Central memory CD4-positive, alpha-beta T cell (primary cell): ENCODE results near the gene ETS1.

Source experiments
- DNase-seq: peaks from one replicate; pipeline ENCODE4 v3.0.0; 2022

Gene ETS1

GRCh38 chr11:128593281-128593680, 5.9 kb upstream of the ETS1 start:
- no peak for DNase-seq

GRCh38 chr11:128592454-128592853, 5.1 kb upstream of the ETS1 start:
- no peak for DNase-seq

GRCh38 chr11:128590587-128590986, 3.2 kb upstream of the ETS1 start:
- no peak for DNase-seq

- no peak for DNase-seq
Measured at GRCh38 chr11:128589998-128590397, 2.6 kb upstream of the ETS1 start.

GRCh38 chr11:128588093-128588492, 735 bp upstream of the ETS1 start:
- no peak for DNase-seq

DNA sequence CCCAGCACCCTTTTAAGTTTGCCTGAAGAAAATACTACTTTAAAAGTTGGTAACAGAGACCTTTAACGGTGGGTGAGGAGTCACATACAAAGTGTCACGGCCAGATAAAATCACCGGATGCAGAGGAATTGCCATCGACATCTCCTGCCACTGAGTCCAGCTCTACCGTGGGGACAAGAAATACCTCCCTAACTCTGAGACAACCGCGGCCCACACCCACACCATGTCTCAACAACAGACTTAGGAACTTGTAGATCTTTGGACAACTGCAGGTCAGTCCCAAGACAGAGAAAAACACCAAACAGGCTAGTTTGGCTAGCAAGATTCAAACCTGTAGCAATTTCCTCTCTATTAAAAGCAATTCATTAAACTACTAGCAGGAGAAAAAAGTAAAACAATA, 669 bp downstream of the ETS1 start:
- DNase-seq = no peak

- no peak for DNase-seq
Measured at GRCh38 chr11:128585498-128586238, 1.7 kb downstream of the ETS1 start.

DNA sequence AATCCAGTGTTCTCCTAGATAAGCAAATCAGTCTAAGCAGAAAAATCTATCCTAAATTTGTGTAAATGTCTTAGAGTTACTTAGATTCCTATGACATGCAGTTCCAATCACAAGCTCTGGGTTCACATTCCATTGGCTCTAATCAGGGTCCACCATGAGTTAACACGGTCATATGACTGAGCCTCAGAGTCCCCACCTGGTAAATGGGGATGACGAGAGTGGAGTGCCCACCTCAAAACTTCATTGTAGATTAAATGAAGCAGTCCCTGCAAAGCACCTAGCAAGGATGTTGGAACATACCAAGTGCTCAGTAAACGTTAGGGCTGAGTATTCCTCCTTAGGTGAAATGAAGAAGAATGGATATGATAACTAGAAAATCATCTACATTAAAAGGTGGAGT, 3.1 kb downstream of the ETS1 start:
- DNase-seq = no peak

DNA sequence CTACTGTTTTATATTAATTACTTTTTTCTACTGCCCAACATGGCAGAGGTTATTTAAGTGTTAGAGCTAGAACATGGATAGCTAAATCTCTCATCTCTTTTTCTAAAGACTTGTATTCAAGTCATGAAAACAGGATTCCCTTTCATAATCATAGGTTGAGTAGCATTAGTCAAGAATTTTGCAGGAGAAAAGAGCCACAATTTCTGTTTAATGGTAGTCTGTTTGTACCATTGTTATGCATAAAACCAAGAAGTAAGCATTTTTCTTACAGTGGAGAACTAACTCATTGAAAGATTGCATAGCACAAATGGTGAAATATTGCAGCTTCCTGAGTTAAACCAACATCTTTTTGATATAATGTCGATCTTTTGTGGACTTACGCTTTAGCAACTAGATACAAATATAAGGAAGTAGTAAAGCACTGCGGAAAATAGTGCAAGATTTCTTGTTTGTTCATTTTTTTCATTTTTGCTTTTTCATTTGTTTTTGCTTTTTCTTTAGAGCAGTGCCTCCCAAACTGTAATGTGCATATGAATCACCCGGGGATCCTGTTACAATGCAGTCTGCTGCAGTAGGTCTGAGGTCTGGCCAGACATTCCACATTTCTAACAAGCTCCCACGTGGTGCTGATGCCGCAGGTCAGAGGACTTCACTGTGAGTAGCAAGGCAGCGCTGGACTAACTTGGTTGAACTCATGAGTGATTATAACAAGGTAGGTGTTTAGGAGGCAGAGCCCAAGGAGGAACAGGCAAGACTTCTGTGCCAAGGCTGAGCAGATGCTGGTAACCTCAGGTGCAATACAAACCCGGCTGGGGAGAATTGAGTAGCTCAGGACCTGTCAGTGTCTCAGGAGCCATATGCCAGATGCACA, 4.6 kb downstream of the ETS1 start:
- no peak for DNase-seq

- DNase-seq = no peak
Measured at GRCh38 chr11:128581561-128582272, 5.6 kb downstream of the ETS1 start.

DNA sequence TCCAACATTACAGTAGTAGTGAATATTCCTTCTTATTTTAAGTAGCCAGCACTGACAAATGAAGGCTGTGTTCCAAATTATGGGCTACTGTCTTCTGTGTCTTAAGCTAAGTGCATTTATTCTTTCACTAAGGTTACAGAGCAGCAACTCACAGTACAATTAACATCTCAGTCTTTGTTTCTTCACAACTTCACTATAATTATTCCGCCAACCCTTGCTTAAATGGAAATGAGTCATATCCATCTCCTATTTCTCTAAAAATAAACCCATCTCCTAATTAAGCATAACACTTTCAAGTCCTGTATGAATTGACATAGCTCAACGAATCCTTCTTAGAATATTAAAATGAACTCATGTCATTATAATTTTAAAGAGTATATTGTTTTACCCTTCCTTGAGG, 6.7 kb downstream of the ETS1 start:
- no peak for DNase-seq

DNA sequence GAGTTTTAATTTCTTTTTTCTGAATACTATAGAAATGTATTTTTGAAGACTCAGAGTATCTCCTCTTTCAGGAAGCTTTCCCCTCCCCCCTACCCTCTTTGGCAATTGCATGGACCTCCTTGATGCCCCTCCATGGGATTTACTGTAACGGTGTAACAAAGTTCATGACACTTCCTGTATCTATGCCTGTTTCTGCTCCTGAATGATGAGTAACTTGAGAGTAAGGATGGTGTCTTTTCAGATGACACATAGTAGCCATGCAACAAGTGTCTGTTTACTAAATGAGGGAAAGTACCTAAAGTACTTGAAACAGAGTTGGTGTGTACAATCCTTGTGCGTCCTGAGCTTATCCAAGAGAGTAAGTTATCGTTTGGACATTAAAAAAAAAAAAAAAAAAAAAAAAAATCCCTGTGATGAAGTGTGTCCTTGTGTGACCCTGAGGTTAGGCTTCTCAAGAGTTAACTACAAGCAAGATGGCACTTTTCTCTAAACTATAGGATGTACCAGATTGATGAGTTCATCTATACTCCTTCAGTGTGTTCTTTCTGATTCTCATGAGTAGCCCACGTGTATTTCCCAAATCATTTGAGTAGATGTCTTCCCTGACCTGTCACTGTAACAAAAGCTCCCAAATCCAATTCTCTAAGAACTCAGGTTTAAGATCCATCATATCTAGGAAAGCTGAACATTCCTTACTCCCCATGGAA, 7.4 kb downstream of the ETS1 start:
- no peak for DNase-seq

DNA sequence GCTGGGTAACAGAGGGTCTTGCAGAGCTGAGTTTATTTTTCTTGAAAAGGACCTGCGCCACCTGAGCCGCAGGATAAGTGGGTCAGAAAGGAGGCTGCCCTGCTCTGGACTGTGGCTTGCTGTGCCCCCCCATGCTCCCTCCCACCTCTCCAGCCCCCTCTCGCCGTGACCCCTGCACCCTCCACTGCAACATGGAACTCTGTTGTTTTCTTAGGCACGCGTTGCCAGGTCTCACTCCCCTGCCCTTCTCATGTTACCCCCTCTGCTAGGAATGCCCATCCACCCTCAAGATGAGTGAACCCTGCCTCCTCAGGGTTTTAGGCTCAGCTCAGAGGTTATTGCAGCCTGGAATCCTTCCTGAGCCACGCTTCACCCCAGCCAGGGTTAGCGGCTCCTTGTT, 10.8 kb downstream of the ETS1 start:
- no peak for DNase-seq

GRCh38 chr11:128575961-128576350, 11.4 kb downstream of the ETS1 start:
- DNase-seq = no peak

DNA sequence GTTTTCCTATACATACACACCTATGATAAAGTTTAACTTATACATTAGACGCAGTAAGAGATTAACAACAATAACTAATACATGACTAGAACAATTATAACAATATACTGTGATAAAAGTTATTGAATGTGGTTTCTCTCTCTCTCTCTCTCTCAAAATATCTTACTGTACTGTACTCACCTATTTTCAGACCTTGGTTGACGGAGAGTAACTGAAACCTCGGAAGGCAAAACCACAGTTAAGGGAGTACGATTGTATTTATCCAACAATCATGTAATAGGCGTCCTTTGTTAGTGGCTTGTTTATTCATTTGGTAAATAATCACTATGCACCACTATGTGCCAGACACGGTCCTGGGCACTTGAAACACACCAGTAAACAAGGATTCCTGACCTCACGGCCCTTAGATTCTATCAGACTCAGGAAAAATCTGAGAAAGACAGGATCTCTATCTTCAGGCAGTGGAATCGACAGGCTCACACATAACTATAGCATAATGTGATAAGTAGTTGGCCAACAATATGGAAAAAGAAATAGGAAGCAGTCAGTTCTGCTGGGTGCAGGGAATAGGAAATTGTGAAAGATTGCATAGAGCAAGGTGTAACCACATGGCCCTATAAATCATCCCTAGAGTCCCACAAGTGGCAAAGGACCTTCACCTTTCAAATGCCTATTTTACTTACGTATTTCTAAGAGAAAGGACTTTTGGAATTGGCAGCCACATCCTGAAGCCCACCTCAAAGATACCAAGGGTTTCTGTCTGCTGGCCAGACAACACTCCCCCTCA, 12.0 kb downstream of the ETS1 start:
- no peak for DNase-seq

GRCh38 chr11:128574576-128575011, 12.8 kb downstream of the ETS1 start:
- no peak for DNase-seq

DNA sequence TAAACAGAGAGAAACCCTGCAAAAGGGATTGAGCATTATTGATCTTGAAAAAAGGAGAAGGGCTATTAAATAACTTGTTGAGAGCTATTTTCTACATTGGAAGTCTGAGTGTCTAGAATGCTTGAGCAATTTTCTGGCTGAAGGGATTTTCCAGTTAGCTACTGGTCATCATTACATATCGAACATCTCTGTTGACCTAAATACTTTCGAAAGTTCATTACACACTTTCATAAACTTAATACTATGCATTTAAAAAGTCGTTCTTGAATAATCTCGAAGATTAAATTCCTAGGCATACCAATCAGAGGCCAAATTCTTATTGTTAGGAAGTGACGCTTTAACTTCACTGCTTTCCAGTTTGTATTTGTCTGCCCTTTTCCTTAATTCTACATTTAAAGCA, 13.7 kb downstream of the ETS1 start:
- no peak for DNase-seq

- no peak for DNase-seq
Measured at GRCh38 chr11:128572965-128573364, 14.4 kb downstream of the ETS1 start.

- no peak for DNase-seq
Measured at GRCh38 chr11:128570632-128571031, 16.7 kb downstream of the ETS1 start.

DNA sequence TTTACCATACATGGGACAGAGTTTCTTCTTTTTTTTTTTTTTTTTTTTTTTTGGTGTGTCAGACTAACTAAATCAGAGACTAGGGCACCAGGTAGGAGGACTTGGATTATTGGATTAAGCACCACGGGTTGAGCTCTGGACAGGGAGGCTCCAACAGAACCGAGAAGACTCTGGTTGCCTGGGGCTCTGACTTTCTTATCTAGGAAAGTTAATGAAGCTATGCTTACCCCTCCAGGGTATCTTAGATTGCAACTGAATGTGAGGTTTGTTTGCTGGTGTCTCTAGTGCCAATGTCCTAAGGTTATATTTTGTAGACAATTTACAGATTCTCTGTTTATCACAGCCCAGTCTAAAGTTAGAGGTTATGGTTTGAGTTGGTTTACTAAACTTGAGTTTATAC, 18.1 kb downstream of the ETS1 start:
- no peak for DNase-seq

- no peak for DNase-seq
Measured at GRCh38 chr11:128568166-128568778, 19.1 kb downstream of the ETS1 start.

GRCh38 chr11:128567130-128567529, 20.2 kb downstream of the ETS1 start:
- DNase-seq = no peak
